Keratinocyte (primary cell): ENCODE data around the gene TTF1. TPM values are rescaled to one million over a fixed set of nuclear protein-coding genes. Genes with fewer than 3 reads are reported as not detected.

ENCODE experiments used
- DNase-seq: peaks from one replicate; pipeline ENCODE4 v3.0.0-alpha.2; 2011; ENCODE audit warnings: low read depth, missing footprints, low spot score
- FAIRE-seq: peaks from 2 replicates; lab custom pipeline; 2011; peaks lifted over from hg19 to GRCh38; lab: Jason Lieb, UNC
- H2AFZ ChIP-seq: 2 replicates; pipeline ENCODE4 v1.6.0; 2012; ENCODE audit warnings: low read length, control low read depth, inconsistent platforms; ENCODE audit not compliant: control insufficient read depth
- H3K27ac ChIP-seq: 2 replicates; pipeline ENCODE4 v1.5.1; 2011; ENCODE audit warnings: low read length; ENCODE audit not compliant: control insufficient read depth, insufficient read depth
- H3K27me3 ChIP-seq: 3 replicates; pipeline ENCODE4 v1.6.0; 2011; ENCODE audit warnings: low read length; ENCODE audit not compliant: control insufficient read depth, insufficient read depth; ENCODE audit errors: extremely low read depth
- H3K36me3 ChIP-seq, 2 experiments: 2 replicates in 1 of 2; 3 replicates in 1 of 2; pipeline ENCODE4 v1.5.1; 2011; ENCODE audit warnings: low read length in 2 of 2, mild to moderate bottlenecking in 1 of 2; ENCODE audit not compliant: control insufficient read depth in 2 of 2, insufficient read depth in 2 of 2; ENCODE audit errors: extremely low read depth in 1 of 2
- H3K4me1 ChIP-seq: 3 replicates; pipeline ENCODE4 v1.5.1; 2011; ENCODE audit warnings: low read length; ENCODE audit not compliant: control insufficient read depth, insufficient read depth; ENCODE audit errors: extremely low read depth
- H3K4me2 ChIP-seq: 3 replicates; pipeline ENCODE4 v1.6.0; 2011; ENCODE audit warnings: low read depth, low read length; ENCODE audit not compliant: control insufficient read depth, insufficient read depth; ENCODE audit errors: extremely low read depth
- H3K4me3 ChIP-seq, 3 experiments: fragments of 200-600 bp in 1 of 3; sonication (generic) in 1 of 3; 2 replicates in 2 of 3; 3 replicates in 1 of 3; pipeline ENCODE4 v1.5.1; 2011 to 2016; ENCODE audit warnings: low read length in 3 of 3, mild to moderate bottlenecking in 3 of 3, control low read depth in 2 of 3, inconsistent platforms in 1 of 3, low read depth in 1 of 3, mixed read lengths in 1 of 3, mixed run types in 1 of 3, moderate library complexity in 1 of 3; ENCODE audit not compliant: control insufficient read depth in 2 of 3, insufficient read depth in 2 of 3; ENCODE audit errors: extremely low read depth in 1 of 3
- H3K79me2 ChIP-seq: 2 replicates; pipeline ENCODE4 v1.6.0; 2012; ENCODE audit warnings: low read length; ENCODE audit not compliant: control insufficient read depth, insufficient read depth
- H3K9ac ChIP-seq: 3 replicates; pipeline ENCODE4 v1.6.0; 2011; ENCODE audit warnings: low read length; ENCODE audit not compliant: control insufficient read depth, insufficient read depth; ENCODE audit errors: extremely low read depth
- H3K9me1 ChIP-seq: 3 replicates; pipeline ENCODE4 v1.6.0; 2011; ENCODE audit warnings: low read length; ENCODE audit not compliant: control insufficient read depth, insufficient read depth; ENCODE audit errors: extremely low read depth
- H3K9me3 ChIP-seq: 2 replicates; pipeline ENCODE4 v1.5.1; 2012; ENCODE audit warnings: low read depth, low read length; ENCODE audit not compliant: control insufficient read depth
- H4K20me1 ChIP-seq: 3 replicates; pipeline ENCODE4 v1.6.0; 2011; ENCODE audit warnings: low read length; ENCODE audit not compliant: control insufficient read depth, insufficient read depth; ENCODE audit errors: extremely low read depth
- EZH2 ChIP-seq: IDR thresholded peaks from one replicate; pipeline ENCODE4 v1.6.1; 2012; ENCODE audit warnings: inconsistent platforms, mild to moderate bottlenecking, low read length, moderate library complexity
- dilution Hi-C: fragments of 300-500 bp; cut with MboI; formaldehyde crosslinking; loops from one replicate; pipeline ENCODE4 v1.7.0; 2020; ENCODE audit warnings: low sequenced_read_pairs; ENCODE audit not compliant: extremely low pct_ligation_motif_present
- polyA plus RNA-seq, 5 experiments: library from polyadenylated mRNA; depleted of rRNA in 3 of 5; stranded (reverse) in 3 of 5; stranded (forward) in 1 of 5; unstranded in 1 of 5; fragments of >200 nt; gene quantifications; 1 replicate in 1 of 5; 2 replicates in 3 of 5; 3 replicates in 1 of 5; pipeline versions ENCODE4 v1.2.1 to v1.2.3, GENCODE V29; 2011 to 2012; ENCODE audit warnings: missing spikeins in 2 of 5, low read depth in 1 of 5, low replicate concordance in 1 of 5
- TF ChIP-seq, protein P1 (sequence below), 3 experiments: IDR thresholded peaks in 1 of 3; conservative IDR thresholded peaks in 1 of 3; optimal IDR thresholded peaks in 1 of 3; 2 replicates in 2 of 3; 3 replicates in 1 of 3; pipeline versions ENCODE3 to v1.5.1; 2011; ENCODE audit warnings: low read length in 3 of 3, mild to moderate bottlenecking in 3 of 3, moderate library complexity in 2 of 3, control low read depth in 1 of 3, inconsistent platforms in 1 of 3; ENCODE audit not compliant: insufficient read depth in 2 of 3; ENCODE audit errors: extremely low read depth in 1 of 3

Gene TTF1
- polyA plus RNA-seq, 1 donor (not counting 4 experiments of a cell fraction or from before 2014, with no cell fraction given) = 7.2 TPM

DNA sequence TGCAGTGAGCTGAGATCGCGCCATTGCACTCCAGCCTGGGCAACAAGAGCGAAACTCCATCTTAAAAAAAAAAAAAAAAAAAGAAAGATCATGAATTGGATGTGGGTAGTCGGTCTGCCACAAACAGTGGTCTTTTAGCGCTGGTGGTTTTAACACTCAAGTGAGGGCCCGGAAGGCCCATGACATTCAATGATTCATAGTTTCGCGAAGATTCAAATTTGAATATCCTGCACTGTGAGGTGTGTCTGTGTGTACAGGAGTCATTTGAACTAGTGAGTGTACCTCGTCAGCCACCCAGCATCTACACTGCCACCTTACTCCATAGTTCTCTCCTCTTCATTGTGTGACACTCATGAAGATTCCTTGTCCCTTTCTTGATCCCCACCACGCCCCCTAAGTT is 44.6 kb upstream of the TTF1 start:
- TF ChIP-seq EZH2 = no peak
- TF ChIP-seq, protein P1, sequence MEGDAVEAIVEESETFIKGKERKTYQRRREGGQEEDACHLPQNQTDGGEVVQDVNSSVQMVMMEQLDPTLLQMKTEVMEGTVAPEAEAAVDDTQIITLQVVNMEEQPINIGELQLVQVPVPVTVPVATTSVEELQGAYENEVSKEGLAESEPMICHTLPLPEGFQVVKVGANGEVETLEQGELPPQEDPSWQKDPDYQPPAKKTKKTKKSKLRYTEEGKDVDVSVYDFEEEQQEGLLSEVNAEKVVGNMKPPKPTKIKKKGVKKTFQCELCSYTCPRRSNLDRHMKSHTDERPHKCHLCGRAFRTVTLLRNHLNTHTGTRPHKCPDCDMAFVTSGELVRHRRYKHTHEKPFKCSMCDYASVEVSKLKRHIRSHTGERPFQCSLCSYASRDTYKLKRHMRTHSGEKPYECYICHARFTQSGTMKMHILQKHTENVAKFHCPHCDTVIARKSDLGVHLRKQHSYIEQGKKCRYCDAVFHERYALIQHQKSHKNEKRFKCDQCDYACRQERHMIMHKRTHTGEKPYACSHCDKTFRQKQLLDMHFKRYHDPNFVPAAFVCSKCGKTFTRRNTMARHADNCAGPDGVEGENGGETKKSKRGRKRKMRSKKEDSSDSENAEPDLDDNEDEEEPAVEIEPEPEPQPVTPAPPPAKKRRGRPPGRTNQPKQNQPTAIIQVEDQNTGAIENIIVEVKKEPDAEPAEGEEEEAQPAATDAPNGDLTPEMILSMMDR (optimal IDR thresholded peaks at IDR 0.05 in 1 of 3, IDR thresholded peaks at IDR 0.05 in 1 of 3, conservative IDR thresholded peaks at IDR 0.05 in 1 of 3; ENCODE audit: extremely low read depth in 1 of 3, insufficient read depth in 2 of 3, low read length in 3 of 3) = no peak
- Histone ChIP-seq H3K79me2 (no peaks in the 10 kb centered on the region), H3K9me3 (no peaks in the 10 kb centered on the region), H3K27ac (no peak overlapping the region), H4K20me1 (no peaks in the 10 kb centered on the region), H3K4me1 (peaks cover 5% of the 10 kb centered on the region), H3K9ac (no peak overlapping the region), H3K36me3 (no peaks in the 10 kb centered on the region), H2AFZ (no peak overlapping the region), H3K4me2 (no peak overlapping the region), H3K9me1 (no peaks in the 10 kb centered on the region), H3K27me3 (peaks cover 17% of the 10 kb centered on the region), H3K4me3 (no peak overlapping the region)
- DNase-seq = no peak
- no peak for FAIRE-seq
- dilution Hi-C loops = no loop called here

DNA sequence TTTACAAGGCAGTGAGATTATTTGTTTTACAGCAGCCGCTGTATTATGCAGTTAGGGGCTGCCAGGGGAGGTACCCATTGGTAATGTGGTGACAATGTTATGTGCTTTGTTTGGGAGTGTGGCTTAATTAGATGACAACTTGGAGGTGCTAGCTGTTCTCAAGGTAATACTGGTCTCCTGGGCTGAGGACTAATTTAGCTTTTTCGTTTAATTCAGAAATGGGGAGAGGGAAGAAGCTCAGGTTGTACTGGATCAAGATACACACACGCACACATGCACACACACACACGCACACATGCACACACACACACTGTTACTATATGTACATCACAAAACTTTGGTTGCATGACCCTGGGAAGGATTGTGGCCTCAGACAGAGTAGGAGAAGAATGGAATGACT is 41.3 kb upstream of the TTF1 start:
- FAIRE-seq = no peak
- H3K27ac ChIP-seq = no peak overlapping the region
- DNase-seq = no peak
- no peaks in the 10 kb centered on the region for H4K20me1 ChIP-seq
- no peak overlapping the region for H3K9ac ChIP-seq
- H3K27me3 ChIP-seq = peaks cover 4% of the 10 kb centered on the region
- H3K9me3 ChIP-seq = no peaks in the 10 kb centered on the region
- H3K79me2 ChIP-seq = no peaks in the 10 kb centered on the region
- no peak overlapping the region for H2AFZ ChIP-seq
- H3K36me3 ChIP-seq = no peaks in the 10 kb centered on the region
- no peak overlapping the region for H3K4me2 ChIP-seq
- no peak overlapping the region for H3K4me3 ChIP-seq
- TF ChIP-seq, protein P1 (optimal IDR thresholded peaks at IDR 0.05 in 1 of 3, IDR thresholded peaks at IDR 0.05 in 1 of 3, conservative IDR thresholded peaks at IDR 0.05 in 1 of 3; ENCODE audit: extremely low read depth in 1 of 3, insufficient read depth in 2 of 3, low read length in 3 of 3) = no peak
- no peak for TF ChIP-seq EZH2
- no peaks in the 10 kb centered on the region for H3K4me1 ChIP-seq
- dilution Hi-C loops = no loop called here
- H3K9me1 ChIP-seq = no peaks in the 10 kb centered on the region
